ENCODE measurements around the gene TBX18. TPM values are rescaled to one million over a fixed set of nuclear protein-coding genes. Genes with fewer than 3 reads are reported as not detected.

Gene TBX18
- polyA plus RNA-seq, 1 experiment: 0.69 TPM

GRCh38 chr6:84779380-84779779 is 15.0 kb upstream of the TBX18 start:
- POLR2A ChIA-PET: no interaction called here
- Histone ChIP-seq H3K9me3 (ENCODE audit: control insufficient read depth, insufficient read depth, low read length) (no peaks in the 10 kb centered on the region), H3K4me3 (ENCODE audit: low read depth, low read length) (no peak overlapping the region), H3K27me3 (ENCODE audit: control insufficient read depth, insufficient read depth, low read length) (peaks cover 28% of the 10 kb centered on the region), H3K27ac (ENCODE audit: low read depth, low read length) (no peak overlapping the region)
- CTCF ChIA-PET: interaction anchor here (1.1 to 2.0 kb wide), 3 partner anchors 12 to 357 kb away, joined by 3 to 9 read pairs (median 4); no protein-coding TSS in a partner anchor
- DNase-seq (ENCODE audit: low read depth, low spot score): no peak
- TF ChIP-seq CTCF (IDR thresholded peaks at IDR 0.05; ENCODE audit: low read depth, low read length): peak; percentile 25; the same call in 1 of the 2 replicates

- no peak overlapping the region for H3K27ac ChIP-seq (ENCODE audit: low read depth, low read length)
- no peak overlapping the region for H3K4me3 ChIP-seq (ENCODE audit: low read depth, low read length)
- H3K27me3 ChIP-seq (ENCODE audit: control insufficient read depth, insufficient read depth, low read length): peaks cover 43% of the 10 kb centered on the region
- peaks cover 9% of the 10 kb centered on the region for H3K9me3 ChIP-seq (ENCODE audit: control insufficient read depth, insufficient read depth, low read length)
- POLR2A ChIA-PET: no interaction called here
- CTCF ChIA-PET: interaction anchor here (2.0 kb wide), 1 partner anchor 355 kb away, joined by 9 read pairs; no protein-coding TSS in a partner anchor
- TF ChIP-seq CTCF (IDR thresholded peaks at IDR 0.05; ENCODE audit: low read depth, low read length): no peak
- DNase-seq (ENCODE audit: low read depth, low spot score): no peak
Measured at GRCh38 chr6:84777888-84778287, 13.5 kb upstream of the TBX18 start.

- Histone ChIP-seq H3K27me3 (ENCODE audit: control insufficient read depth, insufficient read depth, low read length) (peaks cover 58% of the 10 kb centered on the region), H3K9me3 (ENCODE audit: control insufficient read depth, insufficient read depth, low read length) (peaks cover 12% of the 10 kb centered on the region), H3K27ac (ENCODE audit: low read depth, low read length) (no peak overlapping the region), H3K4me3 (ENCODE audit: low read depth, low read length) (no peak overlapping the region)
- DNase-seq (ENCODE audit: low read depth, low spot score): no peak
- POLR2A ChIA-PET: no interaction called here
- CTCF ChIA-PET: interaction anchor here (0.7 to 2.7 kb wide), 2 partner anchors 15 to 354 kb away, joined by 3 to 26 read pairs; no protein-coding TSS in a partner anchor
- TF ChIP-seq CTCF (IDR thresholded peaks at IDR 0.05; ENCODE audit: low read depth, low read length): no peak
Measured at GRCh38 chr6:84776392-84776791, 12.0 kb upstream of the TBX18 start.

GRCh38 chr6:84775751-84776150 is 11.4 kb upstream of the TBX18 start:
- ChIA-PET CTCF (interaction anchor here (0.6 to 2.7 kb wide), 8 partner anchors 15 to 684 kb away, joined by 3 to 26 read pairs (median 4); no protein-coding TSS in a partner anchor), POLR2A (no interaction called here)
- H3K27me3 ChIP-seq (ENCODE audit: control insufficient read depth, insufficient read depth, low read length): peaks cover 62% of the 10 kb centered on the region

GRCh38 chr6:84774985-84775284 is 10.5 kb upstream of the TBX18 start:
- POLR2A ChIA-PET: no interaction called here
- CTCF ChIA-PET: interaction anchor here (0.8 to 2.7 kb wide), 4 partner anchors 341 to 353 kb away, joined by 3 to 26 read pairs (median 5); no protein-coding TSS in a partner anchor
- Histone ChIP-seq H3K4me3 (ENCODE audit: low read depth, low read length) (no peak overlapping the region), H3K27ac (ENCODE audit: low read depth, low read length) (no peak overlapping the region), H3K9me3 (ENCODE audit: control insufficient read depth, insufficient read depth, low read length) (peaks cover 12% of the 10 kb centered on the region), H3K27me3 (ENCODE audit: control insufficient read depth, insufficient read depth, low read length) (peaks cover 65% of the 10 kb centered on the region)
- DNase-seq (ENCODE audit: low read depth, low spot score): no peak
- TF ChIP-seq CTCF (IDR thresholded peaks at IDR 0.05; ENCODE audit: low read depth, low read length): no peak

More at GRCh38 chr6:84775751-84776150, 11.4 kb upstream of the TBX18 start:
- no peak for DNase-seq (ENCODE audit: low read depth, low spot score)
- Histone ChIP-seq H3K4me3 (ENCODE audit: low read depth, low read length) (no peak overlapping the region), H3K9me3 (ENCODE audit: control insufficient read depth, insufficient read depth, low read length) (peaks cover 12% of the 10 kb centered on the region), H3K27ac (ENCODE audit: low read depth, low read length) (no peak overlapping the region)
- no peak for TF ChIP-seq CTCF (IDR thresholded peaks at IDR 0.05; ENCODE audit: low read depth, low read length)

Data from AG04450 (cell line).